GM15510 (cell line): ENCODE measurements around the gene NTF3.

ENCODE experiments used
- POLR2A ChIP-seq: IDR thresholded peaks from 3 replicates; pipeline ENCODE4 v1.6.1; 2011; ENCODE audit warnings: borderline replicate concordance; ENCODE audit not compliant: insufficient read length; ENCODE audit errors: extremely low read depth

Gene NTF3

GRCh38 chr12:5537771-5538170, 105.9 kb downstream of the NTF3 start:
- TF ChIP-seq POLR2A = no peak
